Activated CD4-positive, alpha-beta T cell treated with anti-CD3 and anti-CD28 coated beads for 4 hours (primary cell): ENCODE measurements around the gene PLK3.
"Not testable (repeated sequence)": the region's sequence is repeated elsewhere in the genome, so short reads cannot be mapped to it uniquely, and the experiment has no call there.

Experiments
- DNase-seq, 2 donors: peaks; one replicate each; pipeline ENCODE4 v3.0.0-alpha.2; 2020

Gene PLK3

DNA sequence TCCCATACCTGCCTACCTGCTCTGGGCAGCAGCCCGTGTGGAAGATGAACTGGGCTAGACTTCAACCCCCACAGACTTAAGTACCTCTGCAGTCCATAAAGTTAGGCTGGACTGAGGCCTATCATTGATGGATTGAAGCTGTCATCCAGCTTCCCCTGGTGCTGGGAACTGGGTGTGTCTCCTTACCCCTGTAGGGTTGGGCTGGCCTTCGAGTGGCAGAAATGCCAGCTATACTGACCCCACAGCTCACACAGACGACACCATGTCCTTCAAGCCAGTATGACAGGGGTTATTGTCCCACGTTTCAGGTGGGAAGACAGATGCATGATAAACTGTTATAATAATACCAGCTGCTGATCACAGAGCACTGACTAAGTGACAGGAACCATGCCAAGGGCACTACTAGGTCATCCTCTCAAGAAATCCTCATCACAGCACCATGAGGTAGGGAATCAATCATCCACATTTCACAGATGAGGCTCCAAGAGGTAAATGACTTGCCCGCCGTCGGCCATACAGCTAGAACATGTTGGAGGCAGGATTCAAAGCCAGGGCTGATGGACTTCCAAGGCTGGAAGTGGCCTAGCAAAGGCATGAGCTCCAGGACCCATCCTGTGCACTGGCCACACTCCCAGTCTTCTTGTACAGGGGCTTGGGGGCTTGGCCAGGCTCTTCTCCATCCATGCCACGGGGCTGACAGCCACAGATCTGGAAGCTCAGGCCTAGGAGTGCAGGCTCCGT, 11.9 kb upstream of the PLK3 start, which contains the start of gene BEST4:
TSS of gene BEST4 (minus strand) at position 51 of the 741 bp plus-strand sequence. CDS start 465 bp downstream, outside the sequence.
- no peak for DNase-seq

DNA sequence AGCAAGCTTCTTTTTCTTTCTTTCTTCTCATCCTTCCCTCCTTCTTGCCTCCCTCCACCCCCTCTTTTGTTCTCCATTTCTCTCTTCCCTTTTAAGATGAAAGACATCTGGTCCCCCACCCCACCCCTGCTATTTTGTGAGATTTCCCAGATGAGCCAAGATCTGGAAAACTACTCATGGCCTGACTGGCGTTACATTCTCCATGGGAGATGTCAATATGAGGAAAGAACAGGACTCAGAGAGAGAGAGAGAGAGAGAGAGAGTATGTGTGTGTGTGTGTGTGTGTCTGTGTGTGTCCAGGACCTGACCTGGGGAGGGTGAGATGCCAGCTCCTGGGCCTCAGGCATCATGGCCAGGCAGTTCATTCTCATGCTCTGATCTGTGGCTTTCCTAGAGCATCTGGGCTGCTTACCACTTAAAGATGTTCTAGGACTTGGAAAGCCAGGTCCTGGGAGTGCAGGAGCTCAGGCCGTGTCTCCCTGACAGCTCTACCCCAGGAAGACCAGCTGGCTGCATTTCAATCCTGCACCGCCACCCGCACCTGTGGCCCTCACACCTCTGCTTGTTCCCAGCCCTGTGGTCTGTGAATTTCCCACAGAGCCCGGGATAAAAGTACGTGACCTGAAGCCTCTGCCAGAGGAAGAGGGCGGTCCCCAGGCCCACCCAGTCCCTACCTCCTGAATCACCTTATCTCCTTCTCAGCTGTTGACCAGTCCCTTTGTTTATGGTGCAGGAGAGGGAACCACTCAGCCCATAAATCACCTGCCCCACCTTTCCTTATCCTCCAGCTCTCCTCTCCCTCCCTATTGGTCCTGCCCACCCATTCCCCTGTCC, 9.0 kb upstream of the PLK3 start:
- no peak for DNase-seq

DNA sequence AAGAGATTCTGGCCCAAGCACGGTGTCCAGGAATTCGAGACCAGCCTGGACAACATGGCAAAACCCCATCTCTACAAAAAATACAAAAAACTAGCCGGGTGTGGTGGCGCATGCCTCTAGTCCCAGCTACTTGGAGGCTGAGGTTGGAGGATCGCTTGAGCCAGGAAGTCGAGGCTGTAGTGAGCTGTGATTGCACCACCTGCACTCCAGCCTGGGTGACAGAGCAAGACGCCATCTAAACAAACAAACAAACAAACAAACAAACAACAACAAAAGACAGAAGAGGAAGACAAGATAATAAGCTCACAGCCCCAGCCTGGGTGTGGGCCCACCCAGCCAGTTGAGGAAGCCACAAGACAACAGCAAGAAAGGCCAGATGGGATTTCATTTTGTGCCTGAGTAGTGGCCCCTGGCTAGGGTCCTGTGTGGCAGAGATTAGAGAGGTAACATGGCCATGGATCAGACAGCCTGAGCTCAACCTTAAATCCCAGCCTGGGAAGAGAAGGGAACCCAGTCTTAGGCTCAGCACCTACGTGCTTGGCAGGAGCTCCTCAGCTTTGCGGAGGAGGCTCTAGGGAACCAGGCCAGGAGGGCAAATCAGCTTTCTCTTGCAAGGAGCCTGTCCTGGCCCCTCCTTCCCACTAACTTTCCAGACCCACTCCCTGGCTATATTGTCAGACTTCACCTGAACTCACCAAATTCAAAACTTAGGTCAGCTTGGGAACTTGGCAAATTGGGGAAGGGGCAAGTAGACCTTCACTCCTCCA, 7.3 kb upstream of the PLK3 start:
- no peak for DNase-seq

DNA sequence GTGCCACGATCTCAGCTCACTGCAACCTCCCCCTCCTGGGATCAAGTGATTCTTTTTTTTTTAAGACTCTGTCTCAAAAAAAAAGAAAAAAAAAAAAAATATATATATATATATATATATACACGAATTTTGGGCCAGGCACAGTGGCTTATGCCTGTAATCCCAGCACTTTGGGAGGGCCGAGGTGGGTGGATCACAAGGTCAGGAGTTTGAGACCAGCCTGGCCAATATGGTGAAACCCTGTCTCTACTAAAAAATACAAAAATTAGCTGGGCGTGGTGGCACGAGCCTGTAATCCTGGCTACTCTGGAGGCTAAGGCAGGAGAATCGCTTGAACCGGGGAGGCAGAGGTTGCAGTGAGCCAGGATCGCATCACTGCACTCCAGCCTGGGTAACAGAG, 2.3 kb upstream of the PLK3 start:
- DNase-seq = not testable (repeated sequence)

DNA sequence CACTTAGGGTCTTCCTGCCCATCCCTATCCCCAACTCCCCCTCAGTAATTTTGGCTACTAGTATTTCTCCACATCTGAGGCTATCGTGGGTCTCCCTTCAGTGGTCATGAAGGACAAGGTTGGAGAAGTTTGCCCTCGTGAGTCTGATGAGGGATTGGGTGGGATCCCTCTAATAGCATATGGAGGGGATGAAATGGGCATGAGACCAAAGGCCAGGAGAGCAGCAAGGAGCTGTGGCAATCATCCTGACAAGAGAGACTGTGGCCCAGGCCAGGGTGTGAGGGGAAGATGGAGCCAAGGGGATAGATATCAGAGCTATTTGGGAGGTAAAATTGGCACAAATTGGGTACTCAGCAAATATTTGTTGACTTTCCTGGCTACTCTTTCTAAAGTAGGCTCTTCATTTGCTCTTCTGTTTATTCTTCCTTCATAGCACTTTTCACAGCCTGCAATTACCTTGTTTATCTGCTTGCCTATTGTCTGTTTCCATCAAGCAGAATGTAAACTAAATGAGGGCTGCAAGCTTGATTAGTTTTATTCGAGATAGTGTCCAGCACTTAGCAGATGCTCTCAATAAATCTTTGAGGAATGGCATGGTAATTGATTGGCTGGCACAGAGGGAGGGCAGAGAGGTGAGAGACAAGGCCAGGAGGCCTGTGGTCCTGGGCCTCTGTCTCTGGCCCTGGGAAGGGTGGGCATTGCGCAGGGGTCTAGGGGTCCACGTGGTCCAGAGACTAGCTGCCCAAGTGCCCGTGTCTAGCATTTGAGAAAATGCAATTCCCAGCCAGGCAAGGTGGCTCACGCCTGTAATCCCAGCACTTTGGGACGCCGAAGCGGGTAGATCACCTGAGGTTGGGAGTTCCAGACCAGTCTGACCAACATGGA, 1.5 kb upstream of the PLK3 start:
- DNase-seq = no peak

- DNase-seq = peak; percentile 54 to 58
Observed at GRCh38 chr1:44801491-44802305, 1.5 kb downstream of the PLK3 start.

DNA sequence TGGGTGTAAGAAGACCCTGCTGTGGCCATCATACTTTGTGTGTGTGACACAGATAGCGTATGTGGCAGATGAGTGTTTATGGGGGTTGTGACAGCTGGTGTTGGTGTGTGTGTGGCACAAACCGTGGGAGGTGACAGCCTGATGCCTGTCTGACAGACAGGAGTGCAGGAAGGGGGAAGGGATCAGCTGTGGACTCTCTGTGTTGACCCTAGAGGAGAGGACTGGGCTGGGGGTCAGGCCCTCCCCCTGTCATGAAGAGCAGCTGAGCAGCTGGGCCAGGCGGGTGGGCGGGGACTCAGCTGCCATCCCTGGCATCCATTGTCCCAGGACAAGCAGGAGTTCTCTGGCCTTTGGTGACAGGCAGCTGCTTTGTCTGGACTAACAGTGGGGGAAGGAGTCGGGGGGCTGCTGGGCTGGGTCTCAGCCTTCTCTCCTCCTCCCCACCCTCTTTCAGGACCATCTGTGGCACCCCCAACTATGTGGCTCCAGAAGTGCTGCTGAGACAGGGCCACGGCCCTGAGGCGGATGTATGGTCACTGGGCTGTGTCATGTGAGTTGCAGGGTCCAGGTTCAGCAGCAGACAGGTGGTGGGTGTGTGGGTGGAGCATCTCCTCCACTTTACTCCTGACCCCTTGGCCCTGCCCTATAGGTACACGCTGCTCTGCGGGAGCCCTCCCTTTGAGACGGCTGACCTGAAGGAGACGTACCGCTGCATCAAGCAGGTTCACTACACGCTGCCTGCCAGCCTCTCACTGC, 2.3 kb downstream of the PLK3 start:
- DNase-seq = peak in 1 of 2 donors; percentile 35

- no peak for DNase-seq
Observed at GRCh38 chr1:44803062-44803311, 2.8 kb downstream of the PLK3 start.

GRCh38 chr1:44803312-44804095, 3.3 kb downstream of the PLK3 start:
- no peak for DNase-seq

DNA sequence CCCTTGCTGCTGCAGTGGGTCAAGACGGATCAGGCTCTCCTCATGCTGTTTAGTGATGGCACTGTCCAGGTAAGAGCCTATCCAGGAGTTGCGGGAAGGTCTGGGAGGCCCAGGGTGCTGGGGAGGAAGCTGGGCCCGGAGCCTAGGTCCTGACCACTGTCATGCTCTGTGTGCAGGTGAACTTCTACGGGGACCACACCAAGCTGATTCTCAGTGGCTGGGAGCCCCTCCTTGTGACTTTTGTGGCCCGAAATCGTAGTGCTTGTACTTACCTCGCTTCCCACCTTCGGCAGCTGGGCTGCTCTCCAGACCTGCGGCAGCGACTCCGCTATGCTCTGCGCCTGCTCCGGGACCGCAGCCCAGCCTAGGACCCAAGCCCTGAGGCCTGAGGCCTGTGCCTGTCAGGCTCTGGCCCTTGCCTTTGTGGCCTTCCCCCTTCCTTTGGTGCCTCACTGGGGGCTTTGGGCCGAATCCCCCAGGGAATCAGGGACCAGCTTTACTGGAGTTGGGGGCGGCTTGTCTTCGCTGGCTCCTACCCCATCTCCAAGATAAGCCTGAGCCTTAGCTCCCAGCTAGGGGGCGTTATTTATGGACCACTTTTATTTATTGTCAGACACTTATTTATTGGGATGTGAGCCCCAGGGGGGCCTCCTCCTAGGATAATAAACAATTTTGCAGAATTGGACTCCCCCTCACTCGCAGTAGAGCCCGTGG, 5.3 kb downstream of the PLK3 start:
- DNase-seq = no peak

GRCh38 chr1:44806025-44806703, 6.0 kb downstream of the PLK3 start:
- DNase-seq = no peak

DNA sequence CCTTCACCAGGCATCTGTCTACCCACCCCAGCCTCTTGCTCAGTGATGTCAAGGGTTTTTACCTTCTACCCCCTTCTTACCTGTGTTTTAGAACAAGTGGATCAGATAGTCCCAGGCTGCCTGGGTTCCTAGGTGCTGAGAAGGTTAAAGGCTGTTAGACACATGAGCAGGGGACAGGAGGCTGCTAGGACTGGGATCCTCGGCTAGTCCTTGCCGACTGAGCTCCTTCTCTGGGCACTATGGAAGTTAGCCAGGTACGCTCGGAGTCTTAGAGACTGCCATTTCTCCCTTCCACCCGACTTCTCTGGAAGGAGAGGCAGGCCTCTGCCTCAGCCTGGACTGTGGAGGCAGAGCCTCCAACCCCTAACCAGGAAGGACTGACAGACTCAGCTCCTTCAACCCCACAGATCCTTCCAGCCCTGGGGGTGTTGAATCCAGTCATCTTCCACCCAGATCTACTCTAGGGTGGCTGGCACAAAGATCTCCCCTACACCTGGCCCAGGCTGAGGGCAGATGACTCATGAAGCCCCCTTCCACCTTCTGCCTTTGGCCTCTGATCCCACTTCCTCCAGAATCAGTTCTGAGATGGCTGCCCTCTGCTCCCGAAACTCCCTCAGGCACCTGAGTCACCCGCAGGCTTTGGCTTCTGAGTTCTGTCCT, 6.7 kb downstream of the PLK3 start, which contains the start of gene DYNLT4:
TSS of gene DYNLT4 (minus strand) at position 648 of the 660 bp plus-strand sequence. CDS start 683 bp downstream, outside the sequence.
- no peak for DNase-seq

DNA sequence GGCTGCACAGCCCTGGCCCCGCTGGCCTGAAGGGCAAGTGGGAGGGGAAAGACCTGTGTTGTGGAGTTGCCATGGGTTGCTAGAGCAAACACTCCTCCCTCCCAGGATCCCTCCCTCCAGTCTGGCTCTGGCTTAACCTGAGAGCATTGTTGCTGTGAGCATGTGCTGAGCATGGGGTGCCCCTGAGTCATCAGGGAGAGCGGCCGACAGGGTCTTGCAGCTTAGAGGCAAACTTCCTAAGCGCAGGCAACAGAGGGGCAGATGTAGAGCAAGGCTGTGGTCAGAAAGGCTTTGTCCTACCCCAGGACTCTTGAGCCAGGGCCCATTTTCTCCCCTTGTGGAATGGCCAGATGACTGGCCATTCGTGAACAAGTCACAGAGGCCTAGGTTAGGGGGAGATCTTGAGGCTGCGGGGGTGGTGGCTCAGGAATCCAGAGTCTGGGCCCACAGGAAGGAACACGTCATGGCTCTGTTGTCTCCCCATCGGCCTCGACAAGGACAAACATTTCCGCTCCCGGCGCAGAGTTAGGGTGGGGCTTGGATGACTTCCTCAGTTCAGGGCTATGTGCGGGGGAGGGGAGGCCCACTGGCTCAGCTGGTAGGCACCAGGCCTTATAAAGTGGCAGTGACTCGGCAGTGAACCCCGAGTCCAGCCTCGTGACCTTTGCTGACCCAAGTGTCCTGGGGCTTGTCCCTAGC, 7.3 kb downstream of the PLK3 start:
- peak; percentile 89 to 92 for DNase-seq

GRCh38 chr1:44808063-44808937, 8.1 kb downstream of the PLK3 start, which contains the start of gene BTBD19:
BTBD19 (plus strand) TSS chr1:44808523; CDS start chr1:44808821, 298 bp downstream.
- peak; percentile 76 to 85 for DNase-seq

DNA sequence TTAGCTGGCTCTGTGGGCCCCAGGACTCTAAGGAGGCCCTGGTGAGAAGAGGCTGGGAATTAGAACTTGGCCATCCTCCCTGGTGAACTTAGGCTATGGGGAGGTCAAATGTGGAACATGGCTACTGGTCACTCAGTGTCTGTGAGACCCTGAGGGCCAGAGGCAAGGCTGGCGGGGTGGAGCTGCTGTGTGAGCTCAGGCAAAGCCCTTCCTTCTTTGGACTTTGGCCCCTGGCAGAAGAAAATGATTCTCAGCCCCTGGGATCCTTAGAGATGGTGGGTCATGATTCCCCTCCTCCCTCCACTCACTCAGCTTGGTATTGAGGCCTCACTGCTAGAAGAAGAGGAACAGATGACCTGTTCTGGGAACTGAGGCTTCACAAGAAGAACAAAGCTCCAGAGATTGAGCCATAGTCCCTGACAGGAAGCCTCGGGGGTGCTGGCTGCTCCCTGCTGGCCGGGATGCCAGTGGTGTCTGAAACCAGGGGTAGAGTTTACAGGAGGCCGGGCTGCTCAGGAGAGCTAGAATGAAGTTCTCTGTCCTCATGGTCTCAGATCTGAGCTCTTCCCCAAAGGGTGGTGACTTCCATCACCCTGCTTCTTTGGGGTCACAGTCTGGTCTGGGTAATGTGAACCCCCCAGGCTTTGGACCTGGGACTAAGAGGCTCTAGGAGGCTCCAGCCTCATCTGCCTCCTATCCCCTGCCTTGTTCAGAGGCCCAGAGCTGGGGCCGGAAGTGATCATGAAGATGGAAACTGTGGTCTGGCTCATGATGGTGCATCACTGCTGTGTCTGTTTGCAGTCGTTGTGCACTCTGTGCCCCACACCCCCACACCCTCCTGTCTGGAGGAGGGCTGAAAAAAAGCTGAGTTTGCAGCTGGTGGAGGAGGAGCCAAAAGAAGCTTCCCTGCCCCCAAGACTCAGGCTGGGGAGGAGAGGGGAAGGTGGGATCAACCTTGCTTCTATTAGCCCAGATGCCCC, 9.1 kb downstream of the PLK3 start:
- peak; percentile 87 to 91 for DNase-seq
